Gastrocnemius medialis (tissue), 4 donors: ENCODE results near the gene HOXB5.

Source experiments
- POLR2A ChIP-seq, 2 donors: fragments of 450-650 bp; IDR thresholded peaks; one replicate each; pipeline ENCODE4 v1.6.1; 2017; ENCODE audit warnings: antibody characterized with exemption in 2 of 2, mild to moderate bottlenecking in 2 of 2, moderate library complexity in 2 of 2
- TF ChIP-seq, protein P1 (sequence below), 5 experiments: fragments of 450-650 bp in 3 of 5; fragments of 200-600 bp in 2 of 5; sonication (generic) in 2 of 5; IDR thresholded peaks in 4 of 5; conservative IDR thresholded peaks in 1 of 5; 1 replicate in 4 of 5; 2 replicates in 1 of 5; pipeline ENCODE4 v1.5.1; 2016 to 2019; ENCODE audit warnings: antibody characterized with exemption in 5 of 5, mild to moderate bottlenecking in 3 of 5, moderate library complexity in 3 of 5

GRCh38 chr17:48609759-48610281 lies 16.2 kb upstream of the HOXB5 start:
- TF ChIP-seq, protein P1, sequence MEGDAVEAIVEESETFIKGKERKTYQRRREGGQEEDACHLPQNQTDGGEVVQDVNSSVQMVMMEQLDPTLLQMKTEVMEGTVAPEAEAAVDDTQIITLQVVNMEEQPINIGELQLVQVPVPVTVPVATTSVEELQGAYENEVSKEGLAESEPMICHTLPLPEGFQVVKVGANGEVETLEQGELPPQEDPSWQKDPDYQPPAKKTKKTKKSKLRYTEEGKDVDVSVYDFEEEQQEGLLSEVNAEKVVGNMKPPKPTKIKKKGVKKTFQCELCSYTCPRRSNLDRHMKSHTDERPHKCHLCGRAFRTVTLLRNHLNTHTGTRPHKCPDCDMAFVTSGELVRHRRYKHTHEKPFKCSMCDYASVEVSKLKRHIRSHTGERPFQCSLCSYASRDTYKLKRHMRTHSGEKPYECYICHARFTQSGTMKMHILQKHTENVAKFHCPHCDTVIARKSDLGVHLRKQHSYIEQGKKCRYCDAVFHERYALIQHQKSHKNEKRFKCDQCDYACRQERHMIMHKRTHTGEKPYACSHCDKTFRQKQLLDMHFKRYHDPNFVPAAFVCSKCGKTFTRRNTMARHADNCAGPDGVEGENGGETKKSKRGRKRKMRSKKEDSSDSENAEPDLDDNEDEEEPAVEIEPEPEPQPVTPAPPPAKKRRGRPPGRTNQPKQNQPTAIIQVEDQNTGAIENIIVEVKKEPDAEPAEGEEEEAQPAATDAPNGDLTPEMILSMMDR (IDR thresholded peaks at IDR 0.05 in 4 of 5, conservative IDR thresholded peaks at IDR 0.05 in 1 of 5), result no peak
- TF ChIP-seq POLR2A (IDR thresholded peaks at IDR 0.05), result no peak
